HFFc6 (cell line): Measurements from ENCODE around the gene PGAM2. TPM values are rescaled to one million over a fixed set of nuclear protein-coding genes. Genes with fewer than 3 reads are reported as not detected.
A peak's percentile ranks its signal among the peaks of the same experiment; 100 is the strongest.

ENCODE experiments used
- DNase-seq: peaks from one replicate; pipeline ENCODE4 v3.0.0-alpha.2; 2018
- H3K27ac Mint-ChIP-seq: 2 replicates; pipeline ENCODE4 v1.8.0; 2020; ENCODE audit warnings: mild to moderate bottlenecking, mixed read lengths
- H3K27me3 Mint-ChIP-seq: 2 replicates; pipeline ENCODE4 v1.8.0; 2021; ENCODE audit warnings: mild to moderate bottlenecking, moderate library complexity, mixed read lengths; ENCODE audit not compliant: insufficient read depth
- H3K36me3 Mint-ChIP-seq: 2 replicates; pipeline ENCODE4 v1.8.0; 2021; ENCODE audit warnings: low read depth, mixed read lengths
- H3K4me1 Mint-ChIP-seq: 2 replicates; pipeline ENCODE4 v1.8.0; 2020; ENCODE audit warnings: low read depth, mixed read lengths
- H3K4me3 Mint-ChIP-seq: 2 replicates; pipeline ENCODE4 v1.8.0; 2020; ENCODE audit warnings: mild to moderate bottlenecking, moderate library complexity, mixed read lengths
- H3K9me3 Mint-ChIP-seq: 2 replicates; pipeline ENCODE4 v1.8.0; 2020; ENCODE audit warnings: mild to moderate bottlenecking, mixed read lengths
- total RNA-seq, 6 experiments: library from RNA; stranded (reverse); fragmentation: NEBNext Ultra II Directional; extraction: Animal tissue kit (Norgen Biotek cat#: 25700); gene quantifications; 2 replicates in 1 of 6; 3 replicates in 5 of 6; pipeline ENCODE4 v1.2.3, GENCODE V29; 2021
- TF ChIP-seq, protein P1 (sequence below): fragments of 200-600 bp; sonication (generic); IDR thresholded peaks from 2 replicates; pipeline ENCODE4 v1.5.0; 2021; ENCODE audit warnings: antibody characterized with exemption, mild to moderate bottlenecking

Gene PGAM2
- total RNA-seq, 6 experiments from 2014 or later, result 0.26 to 0.51 (median 0.35) TPM; not detected in 2

DNA sequence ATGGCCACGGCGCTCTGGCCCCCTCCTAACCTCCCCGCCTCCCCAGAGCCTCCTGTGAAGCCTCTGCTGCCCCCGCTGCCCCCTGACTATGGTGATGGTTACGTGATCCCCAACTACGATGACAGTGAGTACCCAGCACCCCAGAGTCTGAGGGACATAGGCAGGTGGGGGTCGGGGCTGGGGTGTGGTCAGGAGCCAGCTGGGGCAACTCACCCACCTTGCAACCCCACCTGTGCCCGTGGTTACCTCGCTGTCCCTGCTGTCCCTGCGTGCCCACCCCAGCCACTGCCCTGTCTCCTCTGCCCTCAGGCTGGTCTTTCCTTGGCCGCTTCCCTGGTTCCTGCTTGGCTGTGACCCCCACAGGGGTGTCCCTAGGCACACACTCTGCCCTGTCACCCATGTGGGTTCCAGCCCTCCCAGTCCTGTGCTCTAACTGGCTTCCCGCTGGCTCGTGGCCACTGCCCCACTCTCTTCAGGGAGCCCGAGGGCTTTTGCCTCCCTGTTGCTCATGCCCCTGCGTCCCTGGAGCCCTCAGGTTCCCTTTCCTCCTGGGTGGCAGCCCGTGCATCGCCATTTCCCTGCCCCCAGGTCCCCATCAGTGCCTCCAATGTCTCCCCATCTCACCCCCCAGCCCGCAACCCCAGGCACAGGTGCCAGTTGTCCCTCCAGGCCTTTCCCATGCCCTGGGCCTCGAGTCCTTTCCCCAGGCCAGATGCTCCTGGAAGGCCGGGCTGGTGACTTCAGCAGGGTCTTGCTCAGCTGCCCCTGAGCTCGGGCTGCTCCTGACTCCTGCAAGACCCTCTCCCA, 42.8 kb upstream of the PGAM2 start:
- H3K9me3 Mint-ChIP-seq, result no peaks in the 10 kb centered on the region
- peaks cover 22% of the 10 kb centered on the region for H3K4me1 Mint-ChIP-seq
- H3K36me3 Mint-ChIP-seq, result peaks cover 5% of the 10 kb centered on the region
- TF ChIP-seq, protein P1, sequence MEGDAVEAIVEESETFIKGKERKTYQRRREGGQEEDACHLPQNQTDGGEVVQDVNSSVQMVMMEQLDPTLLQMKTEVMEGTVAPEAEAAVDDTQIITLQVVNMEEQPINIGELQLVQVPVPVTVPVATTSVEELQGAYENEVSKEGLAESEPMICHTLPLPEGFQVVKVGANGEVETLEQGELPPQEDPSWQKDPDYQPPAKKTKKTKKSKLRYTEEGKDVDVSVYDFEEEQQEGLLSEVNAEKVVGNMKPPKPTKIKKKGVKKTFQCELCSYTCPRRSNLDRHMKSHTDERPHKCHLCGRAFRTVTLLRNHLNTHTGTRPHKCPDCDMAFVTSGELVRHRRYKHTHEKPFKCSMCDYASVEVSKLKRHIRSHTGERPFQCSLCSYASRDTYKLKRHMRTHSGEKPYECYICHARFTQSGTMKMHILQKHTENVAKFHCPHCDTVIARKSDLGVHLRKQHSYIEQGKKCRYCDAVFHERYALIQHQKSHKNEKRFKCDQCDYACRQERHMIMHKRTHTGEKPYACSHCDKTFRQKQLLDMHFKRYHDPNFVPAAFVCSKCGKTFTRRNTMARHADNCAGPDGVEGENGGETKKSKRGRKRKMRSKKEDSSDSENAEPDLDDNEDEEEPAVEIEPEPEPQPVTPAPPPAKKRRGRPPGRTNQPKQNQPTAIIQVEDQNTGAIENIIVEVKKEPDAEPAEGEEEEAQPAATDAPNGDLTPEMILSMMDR, result no peak
- peaks cover 6% of the 10 kb centered on the region for H3K27me3 Mint-ChIP-seq
- DNase-seq, result no peak
- no peak overlapping the region; the same call in 1 of the 2 replicates for H3K27ac Mint-ChIP-seq
- no peak overlapping the region for H3K4me3 Mint-ChIP-seq

DNA sequence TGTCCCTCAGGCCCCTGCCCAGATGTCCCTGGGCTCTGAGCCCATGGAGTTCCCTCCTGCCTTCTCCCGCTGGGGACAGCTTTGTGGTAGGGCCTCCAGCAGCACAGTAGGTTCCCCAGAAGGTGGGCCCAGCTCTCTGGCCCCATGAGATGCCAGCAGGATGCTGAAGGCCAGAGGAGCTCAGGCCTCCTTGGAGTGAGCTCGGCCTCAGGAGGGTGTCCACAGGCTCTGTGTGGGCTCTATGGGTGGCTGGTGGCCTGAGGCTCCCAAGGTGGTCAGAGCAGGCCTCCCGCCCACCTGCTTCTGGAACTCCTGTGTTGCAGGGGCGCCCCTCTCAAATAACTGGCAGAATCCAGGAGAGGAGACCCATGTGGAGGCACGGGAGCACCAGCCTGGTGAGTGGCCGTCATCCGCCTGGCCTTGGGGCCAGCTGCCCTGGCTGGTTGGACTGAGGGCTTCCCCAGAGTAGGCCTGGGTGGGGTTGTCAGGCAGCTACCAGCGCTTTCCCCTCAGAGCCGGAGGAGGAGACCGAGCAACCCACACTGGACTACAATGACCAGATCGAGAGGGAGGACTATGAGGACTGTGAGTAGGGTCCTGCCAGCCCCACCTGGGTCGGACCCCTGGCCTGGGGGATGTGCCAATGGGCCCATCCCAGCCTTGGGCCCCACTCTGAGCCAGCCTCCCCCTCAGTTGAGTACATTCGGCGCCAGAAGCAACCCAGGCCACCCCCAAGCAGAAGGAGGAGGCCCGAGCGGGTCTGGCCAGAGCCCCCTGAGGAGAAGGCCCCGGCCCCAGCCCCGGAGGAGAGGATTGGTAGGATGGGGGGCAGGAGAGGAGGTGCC, 42.0 kb upstream of the PGAM2 start:
- H3K36me3 Mint-ChIP-seq, result peaks cover 2% of the 10 kb centered on the region; the same call in 1 of the 2 replicates
- H3K9me3 Mint-ChIP-seq, result no peaks in the 10 kb centered on the region
- TF ChIP-seq, protein P1, result no peak
- no peak for DNase-seq
- H3K4me3 Mint-ChIP-seq, result no peak overlapping the region
- peaks cover 3% of the 10 kb centered on the region; the same call in 1 of the 2 replicates for H3K27me3 Mint-ChIP-seq
- H3K4me1 Mint-ChIP-seq, result peaks cover 30% of the 10 kb centered on the region
- H3K27ac Mint-ChIP-seq, result 0 out of 2 replicates have a peak overlapping the region, but pooled peaks have one; percentile 11

DNA sequence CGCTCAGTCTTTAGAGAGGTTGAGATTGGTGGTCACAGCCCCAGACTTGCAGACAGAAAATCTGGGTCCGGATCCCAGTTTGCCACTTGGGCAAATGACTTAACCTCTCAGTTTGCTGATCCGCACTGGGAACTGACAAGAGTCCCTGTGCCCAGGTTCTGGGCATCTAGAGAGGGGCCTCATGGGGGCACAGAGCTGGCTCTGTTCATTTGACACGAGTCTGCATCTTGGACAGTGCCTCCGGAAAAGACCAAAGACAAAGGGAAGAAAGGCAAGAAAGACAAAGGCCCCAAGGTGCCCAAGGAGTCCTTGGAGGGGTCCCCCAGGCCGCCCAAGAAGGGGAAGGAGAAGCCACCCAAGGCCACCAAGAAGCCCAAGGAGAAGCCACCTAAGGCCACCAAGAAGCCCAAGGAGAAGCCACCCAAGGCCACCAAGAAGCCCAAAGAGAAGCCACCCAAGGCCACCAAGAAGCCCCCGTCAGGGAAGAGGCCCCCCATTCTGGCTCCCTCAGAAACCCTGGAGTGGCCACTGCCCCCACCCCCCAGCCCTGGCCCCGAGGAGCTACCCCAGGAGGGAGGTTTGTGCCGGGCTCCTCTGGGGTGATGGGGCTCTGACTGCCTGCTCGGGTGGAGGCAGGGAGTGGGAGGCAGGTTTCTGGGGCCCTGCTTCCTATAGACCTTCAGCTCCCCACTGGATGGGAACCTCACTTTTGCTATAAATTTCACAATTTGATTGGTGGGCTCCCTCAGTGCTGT, 41.1 kb upstream of the PGAM2 start:
- Mint-ChIP-seq H3K27ac (peak overlapping the region; percentile 91), H3K4me3 (peak overlapping the region; percentile 88), H3K4me1 (peaks cover 35% of the 10 kb centered on the region)

DNA sequence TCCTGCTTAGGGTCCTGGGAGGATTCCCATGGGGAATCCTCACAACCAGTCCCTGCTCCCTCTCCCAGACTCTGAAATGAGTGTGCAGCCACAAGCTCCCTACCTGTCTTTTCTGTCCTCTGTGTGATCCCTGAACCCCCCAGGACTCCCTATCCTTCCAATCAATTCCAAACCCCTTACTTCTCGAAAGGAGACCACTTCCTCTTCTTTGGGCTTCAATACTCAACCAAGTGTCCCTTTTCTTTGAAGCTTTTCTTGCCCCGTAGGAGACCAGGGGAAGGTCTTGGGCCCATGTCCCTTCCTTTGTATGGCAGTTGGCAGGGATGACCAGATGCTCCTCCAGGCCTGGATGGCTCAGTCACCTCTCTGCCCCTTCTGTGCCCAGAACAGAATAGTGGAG, 40.5 kb upstream of the PGAM2 start:
- Mint-ChIP-seq H3K4me3 (peak overlapping the region; percentile 88), H3K27ac (peak overlapping the region; percentile 91), H3K4me1 (peaks cover 37% of the 10 kb centered on the region), H3K9me3 (no peaks in the 10 kb centered on the region), H3K36me3 (no peaks in the 10 kb centered on the region), H3K27me3 (no peaks in the 10 kb centered on the region; the same call in 1 of the 2 replicates)
- TF ChIP-seq, protein P1, result no peak
- DNase-seq, result no peak

More for the DNA sequence above, 41.1 kb upstream of the PGAM2 start:
- no peaks in the 10 kb centered on the region; the same call in 1 of the 2 replicates for H3K27me3 Mint-ChIP-seq
- TF ChIP-seq, protein P1, result no peak
- no peaks in the 10 kb centered on the region for H3K9me3 Mint-ChIP-seq
- no peaks in the 10 kb centered on the region for H3K36me3 Mint-ChIP-seq
- no peak for DNase-seq
